ENCODE data around the gene COQ9.
"Not testable (repeated sequence)": the region's sequence is repeated elsewhere in the genome, so short reads cannot be mapped to it uniquely, and the experiment has no call there.

Gene COQ9

DNA sequence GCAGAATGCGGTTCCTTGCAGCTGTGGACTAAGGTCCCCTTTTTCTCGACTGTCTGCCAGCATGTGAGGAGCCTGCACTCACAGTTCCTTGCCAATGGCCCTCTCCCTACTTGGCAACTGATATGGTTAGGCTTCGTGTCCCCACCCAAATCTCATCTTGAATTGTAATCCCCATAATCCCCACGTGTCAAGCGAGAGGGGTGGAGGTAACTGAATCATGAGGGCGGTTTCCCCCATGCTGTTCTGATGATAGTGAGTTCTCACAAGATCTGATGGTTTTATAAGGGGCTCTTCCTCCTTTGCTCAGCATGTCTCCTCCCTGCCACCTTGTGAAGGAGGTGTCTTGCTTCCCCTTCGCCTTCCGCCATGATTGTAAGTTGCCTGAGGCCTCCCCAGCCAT is 20.0 kb upstream of the COQ9 start:
- DNase-seq = no peak

DNA sequence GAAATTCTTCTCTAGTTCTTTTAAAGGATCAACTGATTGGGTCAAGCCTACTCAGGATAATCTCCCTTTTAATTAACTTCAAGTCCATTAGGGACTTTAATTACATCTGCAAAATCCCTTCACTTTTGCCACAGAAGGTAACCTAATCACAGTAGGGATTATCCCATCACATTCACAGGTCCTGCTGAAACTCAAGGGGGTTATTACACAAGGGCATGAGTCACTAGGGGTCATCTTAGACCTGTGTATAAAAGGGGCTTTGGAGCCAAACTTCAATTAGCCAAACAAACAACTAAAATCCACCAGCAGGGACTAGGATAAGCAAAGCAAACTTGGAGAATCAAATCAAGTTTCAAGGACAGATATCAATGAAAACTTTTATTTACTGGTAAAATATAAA is 19.5 kb upstream of the COQ9 start:
- no peak for DNase-seq

DNA sequence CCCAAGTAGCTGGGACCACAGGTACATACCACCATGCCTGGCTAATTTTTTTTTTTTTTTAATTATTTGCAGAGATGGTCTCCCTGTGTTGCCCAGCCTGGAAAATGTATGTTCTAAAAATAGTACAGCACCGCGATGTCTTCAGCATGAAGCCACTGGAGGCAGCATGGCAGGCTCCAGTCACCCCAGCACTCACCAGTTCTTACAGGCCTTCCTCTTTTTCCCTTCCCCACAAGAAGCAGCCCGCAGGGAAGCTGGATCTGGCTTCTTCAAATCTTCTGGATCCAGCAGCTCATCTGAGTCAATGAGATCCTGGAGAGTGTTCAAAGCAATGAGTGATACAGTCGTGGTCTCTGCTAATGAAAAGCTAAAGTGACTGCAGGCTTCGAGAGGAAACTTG is 16.3 kb upstream of the COQ9 start:
- no peak for DNase-seq

- DNase-seq = no peak
These were observed 14.8 kb upstream of the COQ9 start for GRCh38 chr16:57432505-57432904.

GRCh38 chr16:57432989-57433388 is 14.3 kb upstream of the COQ9 start:
- DNase-seq = no peak

DNA sequence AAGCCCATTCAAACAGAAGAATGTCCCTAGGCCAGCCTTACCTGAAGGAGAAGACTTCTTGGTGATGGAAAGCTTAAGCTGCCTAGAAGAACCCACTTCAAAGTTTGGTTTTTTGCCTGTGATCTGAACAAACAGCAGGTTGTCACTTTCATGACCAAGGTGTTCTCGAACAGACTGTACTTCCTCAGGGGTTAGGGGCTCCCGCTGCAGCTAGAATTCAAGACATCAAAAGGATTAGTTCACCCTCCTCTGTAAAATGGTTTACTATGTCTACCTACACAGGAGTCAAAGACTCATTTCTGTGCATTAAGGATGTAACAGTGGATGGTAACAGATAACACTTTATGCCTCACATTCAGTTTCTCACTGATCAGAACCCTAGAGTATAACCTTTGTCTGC is 13.3 kb upstream of the COQ9 start:
- DNase-seq = no peak

DNA sequence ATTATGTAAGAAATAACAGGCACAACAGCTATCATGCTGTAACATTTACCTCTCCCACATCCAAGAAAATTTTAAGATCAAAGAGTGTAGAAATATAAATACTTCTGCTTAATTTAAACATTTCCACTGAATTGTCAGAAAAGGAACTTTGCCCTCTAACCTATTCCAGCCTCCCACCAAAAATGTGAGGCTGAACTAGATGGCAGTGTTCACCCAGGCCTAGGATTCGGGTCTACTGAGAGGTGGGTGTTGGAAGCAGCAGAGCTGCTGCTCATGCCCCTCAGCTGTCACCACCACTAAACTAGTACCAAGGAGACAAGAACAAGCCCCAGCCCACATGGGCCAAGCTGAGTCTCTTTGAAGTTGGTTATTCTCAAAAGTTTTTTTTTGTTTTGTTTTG is 11.4 kb upstream of the COQ9 start:
- no peak for DNase-seq

DNA sequence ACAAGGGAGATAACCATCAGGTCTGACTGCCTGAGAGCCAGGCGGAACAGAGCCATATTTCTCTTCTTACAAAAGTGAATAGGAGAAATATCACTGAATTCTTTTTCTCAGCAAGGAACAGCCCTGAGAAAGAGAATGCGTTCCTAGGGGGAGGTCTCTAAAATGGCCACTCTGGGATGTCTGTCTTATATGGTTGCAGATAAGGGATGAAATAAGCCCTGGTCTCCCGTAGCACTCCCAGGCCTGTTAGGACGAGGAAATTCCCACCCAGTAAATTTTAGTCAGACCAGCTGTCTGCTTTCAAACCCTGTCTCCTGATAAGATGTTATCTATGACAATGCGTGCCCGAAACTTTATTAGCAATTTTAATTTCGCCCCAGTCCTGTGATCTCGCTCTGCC is 7.3 kb upstream of the COQ9 start:
- not testable (repeated sequence) for DNase-seq

GRCh38 chr16:57440551-57440950 is 6.7 kb upstream of the COQ9 start:
- not testable (repeated sequence) for DNase-seq

DNA sequence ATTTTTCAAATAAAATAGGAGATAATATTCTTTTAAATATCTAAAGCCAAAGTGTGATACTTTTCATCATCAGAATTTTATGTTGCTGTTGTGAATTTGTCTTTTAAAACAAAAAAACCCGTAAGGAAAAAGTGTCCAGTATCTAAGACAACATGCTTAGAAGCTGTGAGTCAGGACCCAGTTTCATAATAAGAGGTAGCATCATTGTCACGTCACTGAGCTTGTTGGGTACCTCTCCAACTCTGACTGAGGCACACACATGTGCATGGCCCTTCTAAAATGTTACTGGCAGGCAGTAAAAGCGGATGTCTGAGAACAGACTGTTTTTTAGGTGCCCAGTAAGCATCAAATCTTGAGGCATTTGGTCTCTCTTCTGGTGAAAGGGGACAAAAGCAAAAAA is 2.6 kb upstream of the COQ9 start:
- no peak for DNase-seq

DNA sequence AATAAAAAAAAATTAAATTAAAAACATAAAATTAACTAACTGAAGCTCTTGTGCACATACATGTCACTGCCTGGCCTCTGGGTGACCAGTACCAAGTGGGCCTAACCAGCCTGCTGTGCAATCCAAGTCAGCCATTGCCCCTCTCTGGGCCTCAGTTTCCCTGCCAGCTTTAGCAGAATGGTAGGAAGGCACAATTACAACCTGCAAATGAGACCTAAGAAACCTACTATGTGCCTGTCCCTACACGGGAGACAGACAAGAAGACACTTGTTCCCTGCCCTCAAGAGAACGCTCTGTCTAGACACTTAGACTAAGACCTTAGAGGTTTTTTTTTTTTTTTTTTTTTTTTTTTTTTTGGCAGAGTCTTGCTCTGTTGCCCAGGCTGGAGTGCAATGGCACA is 1.8 kb upstream of the COQ9 start:
- DNase-seq = no peak

DNA sequence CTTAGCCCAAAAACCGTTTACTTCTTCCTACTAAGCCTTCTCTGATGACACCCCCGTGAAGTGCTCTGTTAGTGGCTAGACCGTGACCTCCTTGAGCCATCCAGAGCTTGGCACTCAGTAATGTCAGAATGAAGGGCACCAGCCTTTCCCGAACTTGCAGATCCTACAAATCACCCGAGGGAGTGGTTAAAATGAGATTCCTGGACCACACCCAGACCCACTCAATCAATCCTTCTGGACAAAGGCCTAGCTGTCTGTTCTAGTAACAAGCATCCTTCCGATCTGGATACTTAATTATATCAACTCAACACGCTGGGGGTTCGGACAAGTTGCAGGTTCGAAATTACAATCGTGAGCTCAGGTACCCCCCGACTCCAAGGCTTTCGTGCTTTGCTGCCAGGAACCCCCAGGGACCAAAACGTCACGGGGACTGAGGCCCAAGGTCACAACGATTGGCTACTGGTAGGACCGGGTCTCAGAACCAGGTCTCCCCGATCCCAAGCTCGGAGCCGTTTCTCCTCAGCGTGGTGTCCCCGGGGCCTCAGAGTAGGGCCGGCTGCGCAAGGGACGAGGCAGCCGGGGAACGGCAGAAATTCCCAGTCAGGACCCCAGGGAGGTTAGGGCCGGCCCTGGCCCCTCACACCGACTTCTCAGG is 621 bp upstream of the COQ9 start:
- peak; percentile 39 for DNase-seq

- DNase-seq = no peak
These were observed 4.7 kb downstream of the COQ9 start for GRCh38 chr16:57452021-57452420.

DNA sequence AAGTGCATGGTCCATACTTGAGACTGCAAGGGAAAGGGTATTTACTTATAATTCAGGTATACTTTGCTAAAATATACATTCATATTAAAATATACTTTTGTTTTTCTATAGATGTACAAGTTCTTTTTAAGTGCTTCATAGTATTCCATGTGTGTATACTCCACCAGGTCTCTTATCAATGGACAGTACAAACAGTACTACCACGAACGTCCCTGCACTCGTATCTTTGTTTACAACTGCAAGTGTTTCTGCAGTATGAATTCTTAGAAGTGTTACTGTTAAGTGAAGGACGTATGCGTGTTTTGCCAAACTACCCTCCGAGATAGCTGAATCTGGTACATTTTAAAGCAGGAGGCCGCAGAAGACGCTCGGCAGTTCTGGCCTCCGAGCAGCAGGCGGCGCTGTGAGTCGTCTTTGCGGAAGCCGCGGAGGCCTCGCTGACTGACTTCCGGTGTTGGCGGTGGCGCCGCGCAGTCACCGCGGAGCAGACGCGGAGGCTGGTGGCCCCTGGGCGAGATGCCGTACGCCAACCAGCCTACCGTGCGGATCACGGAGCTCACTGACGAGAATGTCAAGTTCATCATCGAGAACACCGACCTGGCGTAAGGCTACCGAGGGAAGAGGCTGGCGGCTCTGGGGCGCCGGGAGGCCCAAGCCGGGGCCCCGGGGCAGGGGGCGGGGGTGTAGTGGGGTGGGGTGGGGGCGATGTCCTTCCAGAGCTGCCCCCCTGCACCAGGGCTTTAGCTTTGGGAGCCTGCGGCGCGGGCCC is 15.1 kb downstream of the COQ9 start, which contains the start of gene POLR2C:
Gene POLR2C (plus strand): TSS at position 471 of the 769 bp plus-strand sequence. CDS start 46 bp downstream, at position 517.
- DNase-seq = peak; percentile 85

DNA sequence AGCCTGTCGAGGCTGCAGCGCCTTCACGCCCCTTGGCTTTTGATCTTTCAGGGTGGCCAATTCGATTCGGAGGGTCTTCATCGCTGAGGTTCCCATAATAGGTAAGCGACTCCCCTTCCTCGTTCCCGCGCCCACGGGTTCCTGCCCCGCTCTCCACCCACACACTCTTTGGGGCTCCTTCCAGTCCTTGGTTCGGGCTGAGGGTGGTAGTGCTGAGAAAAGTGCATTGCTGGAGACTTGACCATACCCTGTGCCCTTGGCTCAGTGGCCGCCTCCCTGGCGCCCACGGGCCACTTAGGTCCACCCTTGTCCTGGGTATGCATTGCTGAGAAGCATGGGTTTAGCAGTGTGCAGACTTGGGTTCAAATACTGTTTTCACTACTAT is 15.7 kb downstream of the COQ9 start:
- no peak for DNase-seq

DNA sequence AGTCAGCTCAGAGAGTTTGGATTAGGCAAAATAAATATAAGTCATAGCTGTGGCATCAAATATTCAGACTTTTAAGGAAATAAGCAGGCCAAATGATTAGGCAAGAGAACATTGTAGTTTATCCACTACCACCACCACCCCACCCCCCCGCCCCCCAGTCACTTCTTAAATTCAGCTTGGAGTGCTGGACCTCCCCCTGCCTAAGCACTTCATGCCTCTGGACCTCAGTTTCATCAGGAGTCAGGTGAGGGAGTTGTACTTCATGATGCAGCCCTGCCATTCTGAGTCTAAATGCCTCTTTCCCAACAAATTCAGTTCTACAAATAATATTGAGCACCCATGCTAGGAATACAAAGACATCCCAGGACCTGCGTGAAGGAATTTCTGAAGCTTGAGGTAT is 17.2 kb downstream of the COQ9 start:
- no peak for DNase-seq

GRCh38 chr16:57468346-57468745 is 21.1 kb downstream of the COQ9 start:
- no peak for DNase-seq

DNA sequence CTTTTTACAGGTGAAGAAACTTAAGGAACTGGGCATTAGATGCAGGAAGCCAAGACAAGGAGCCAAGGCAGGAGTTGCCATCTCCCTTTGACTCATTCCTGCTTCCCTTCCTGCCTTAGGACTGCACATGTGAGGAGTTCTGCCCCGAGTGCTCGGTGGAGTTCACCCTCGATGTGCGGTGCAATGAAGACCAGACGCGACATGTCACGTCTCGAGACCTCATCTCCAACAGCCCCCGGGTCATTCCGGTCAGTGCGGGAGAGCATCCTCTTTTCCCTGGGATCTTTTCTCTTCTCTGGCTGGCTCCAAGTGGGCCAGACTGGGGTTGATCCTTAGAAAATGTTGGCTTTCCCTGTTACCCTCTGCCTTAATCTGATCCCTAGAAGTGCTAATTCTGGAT is 21.8 kb downstream of the COQ9 start:
- no peak for DNase-seq

- DNase-seq = no peak
These were observed 22.7 kb downstream of the COQ9 start for GRCh38 chr16:57469917-57470470.

- no peak for DNase-seq
These were observed 23.4 kb downstream of the COQ9 start for GRCh38 chr16:57470711-57471110.

DNA sequence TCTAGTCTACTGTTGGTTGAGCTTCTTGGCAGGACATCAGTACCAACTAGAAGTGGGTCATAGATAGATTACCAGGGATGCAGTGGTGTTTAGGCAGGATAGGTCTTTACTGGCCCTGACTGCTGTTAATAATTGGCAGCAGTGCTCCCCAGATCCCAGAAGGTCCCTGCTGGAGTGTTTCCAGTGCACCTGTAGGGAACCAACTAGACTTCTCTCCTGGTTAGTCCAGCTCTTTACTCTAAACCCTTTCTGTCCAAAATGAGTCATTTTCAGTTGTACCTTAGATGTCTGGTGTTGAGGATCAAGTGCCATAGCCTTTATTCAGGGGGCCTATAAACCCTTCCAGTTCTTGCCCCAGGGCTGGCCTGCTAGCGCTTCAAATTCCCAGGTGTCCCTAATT is 23.9 kb downstream of the COQ9 start:
- no peak for DNase-seq

DNA sequence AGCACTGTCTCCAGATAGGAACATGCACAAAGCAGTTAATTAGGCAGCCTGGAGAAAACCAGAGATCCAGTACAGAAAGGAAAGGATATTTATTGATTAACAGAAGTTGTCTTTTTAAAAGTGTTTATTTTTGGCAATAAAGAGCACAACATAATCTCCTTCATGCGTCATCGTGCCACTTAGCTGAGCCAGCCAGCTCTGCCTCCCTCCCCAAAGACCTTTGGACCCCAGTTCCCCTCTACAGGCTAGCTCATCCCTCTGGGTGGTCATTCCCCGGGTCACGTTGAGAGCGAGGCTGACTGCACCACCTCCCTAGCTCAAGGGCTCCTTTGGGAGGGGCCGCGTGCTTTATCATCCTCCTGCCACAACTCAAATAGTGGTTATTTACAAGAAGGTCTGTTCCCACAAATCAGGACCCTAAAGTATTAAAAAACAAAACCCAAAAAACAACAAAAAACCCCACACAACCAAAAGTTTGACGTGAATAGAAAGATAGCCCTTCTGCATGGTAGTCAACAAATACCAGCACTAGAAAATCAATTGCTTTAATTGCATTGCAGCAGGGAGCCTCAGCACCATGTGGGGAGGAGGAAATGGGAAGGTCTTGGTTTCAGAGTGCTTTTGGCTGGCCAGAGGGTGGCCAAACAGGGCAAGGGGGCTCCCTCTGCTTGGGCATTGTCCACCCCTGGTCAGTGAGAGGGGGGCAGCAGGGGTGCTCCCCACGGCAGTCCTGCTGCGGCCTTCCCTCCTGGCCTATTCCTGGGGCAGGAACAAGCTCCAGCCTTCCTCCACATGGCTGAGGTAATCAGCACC is 24.8 kb downstream of the COQ9 start:
- DNase-seq = no peak

- DNase-seq = no peak
These were observed 25.4 kb downstream of the COQ9 start for GRCh38 chr16:57472665-57473060.

Measured in fibroblast of skin of scalp (primary cell).